Activated CD8-positive, alpha-beta T cell treated with anti-CD3 and anti-CD28 coated beads for 36 hours (primary cell): ENCODE measurements around the gene FAM9C. TPM values are rescaled to one million over a fixed set of nuclear protein-coding genes. Genes with fewer than 3 reads are reported as not detected.

Experiments
- ATAC-seq: fragments of 200-7000 bp; cut with Tn5 transposase; one replicate; pipeline ENCODE4 v1.10.0; 2021; ENCODE audit warnings: mild to moderate bottlenecking, moderate library complexity
- CTCF ChIA-PET: fragments of 350-600 bp; sonication (Branson Sonifier 250); formaldehyde crosslinking; loops from one replicate; lab custom pipeline; 2021; ENCODE audit warnings: antibody characterized with exemption; lab: Charles Lee
- POLR2A ChIA-PET: fragments of 350-600 bp; sonication (Branson Sonifier 250); formaldehyde crosslinking; loops from one replicate; lab custom pipeline; 2021; ENCODE audit warnings: antibody characterized with exemption; lab: Charles Lee
- DNase-seq: peaks from one replicate; pipeline ENCODE4 v3.0.0-alpha.2; 2020
- H3K27ac Mint-ChIP-seq: one replicate; pipeline ENCODE4 v1.8.0; 2021; ENCODE audit warnings: mild to moderate bottlenecking, mixed read lengths
- H3K27me3 Mint-ChIP-seq: one replicate; pipeline ENCODE4 v1.8.0; 2021; ENCODE audit warnings: mixed read lengths
- H3K36me3 Mint-ChIP-seq: one replicate; pipeline ENCODE4 v1.8.0; 2021; ENCODE audit warnings: low read depth, mixed read lengths
- H3K4me1 Mint-ChIP-seq: one replicate; pipeline ENCODE4 v1.8.0; 2021; ENCODE audit warnings: low read depth, mixed read lengths
- H3K4me3 Mint-ChIP-seq: one replicate; pipeline ENCODE4 v1.8.0; 2021; ENCODE audit warnings: mild to moderate bottlenecking, moderate library complexity, mixed read lengths
- H3K9me3 Mint-ChIP-seq: one replicate; pipeline ENCODE4 v1.8.0; 2021; ENCODE audit warnings: mixed read lengths
- intact Hi-C: fragments of 100-400 bp; cut with micrococcal nuclease; formaldehyde crosslinking; loops from one replicate; pipeline ENCODE4 v1.10.0; 2022
- total RNA-seq, 2 experiments: library from RNA; stranded (reverse); gene quantifications; one replicate each; pipeline ENCODE4 v1.2.3, GENCODE V29; 2021
- TF ChIP-seq, protein P1 (sequence below): fragments of 200-600 bp; IDR thresholded peaks from one replicate; pipeline ENCODE4 v1.8.0; 2022; ENCODE audit warnings: antibody characterized with exemption, mild to moderate bottlenecking

The FAM9C gene
- total RNA-seq, 2 experiments from 2014 or later: not detected

DNA sequence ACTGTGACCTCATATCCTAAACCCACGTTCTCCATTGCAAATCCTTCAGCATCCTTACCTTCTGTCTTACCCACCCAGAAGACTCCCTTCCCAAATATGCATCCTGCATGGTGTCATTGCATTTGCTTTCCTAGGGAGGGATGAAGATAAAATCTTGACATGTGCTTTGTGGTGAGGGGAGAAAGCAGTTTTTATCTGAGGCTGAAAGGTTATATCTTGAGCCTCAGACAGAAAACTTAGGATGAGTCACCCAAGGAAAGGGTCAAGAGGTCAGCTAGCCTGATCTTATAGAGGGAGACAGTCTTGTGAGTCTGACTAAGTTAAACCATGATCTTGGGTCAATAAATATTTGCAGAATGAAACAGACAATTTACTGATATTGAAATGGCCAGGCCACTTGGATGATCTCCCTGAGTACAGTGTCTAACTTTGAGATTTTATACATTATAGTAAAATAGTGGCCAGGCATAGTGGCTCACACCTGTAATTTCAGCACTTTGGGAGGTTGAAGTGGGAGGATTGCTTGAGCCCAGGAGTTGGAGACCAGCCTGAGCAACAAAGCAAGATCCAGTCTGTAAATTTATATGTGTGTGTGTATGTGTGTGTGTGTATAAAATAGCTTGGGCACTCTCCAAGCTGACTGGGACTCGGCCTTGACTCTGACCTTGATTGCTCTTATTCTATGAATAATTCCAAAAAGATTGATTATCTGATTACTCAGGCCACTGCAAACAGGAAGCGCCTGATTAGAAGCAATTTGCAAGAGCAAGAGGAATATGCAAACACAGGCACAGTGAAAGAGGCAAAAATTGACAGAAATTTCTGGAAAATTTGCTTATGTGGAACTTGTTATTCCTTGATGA, 15.4 kb upstream of the FAM9C start:
- DNase-seq (no peak), ATAC-seq (peak; percentile 49)
- no peak overlapping the region for H3K4me3 Mint-ChIP-seq
- CTCF ChIA-PET: interaction anchor here (1.3 to 1.4 kb wide), 2 partner anchors 14 to 73 kb away, joined by 3 read pairs; no protein-coding TSS in a partner anchor
- H3K9me3 Mint-ChIP-seq: peaks cover 22% of the 10 kb centered on the region
- peaks cover 52% of the 10 kb centered on the region for H3K4me1 Mint-ChIP-seq
- intact Hi-C loops: no loop called here
- no peaks in the 10 kb centered on the region for H3K27me3 Mint-ChIP-seq
- TF ChIP-seq, protein P1, sequence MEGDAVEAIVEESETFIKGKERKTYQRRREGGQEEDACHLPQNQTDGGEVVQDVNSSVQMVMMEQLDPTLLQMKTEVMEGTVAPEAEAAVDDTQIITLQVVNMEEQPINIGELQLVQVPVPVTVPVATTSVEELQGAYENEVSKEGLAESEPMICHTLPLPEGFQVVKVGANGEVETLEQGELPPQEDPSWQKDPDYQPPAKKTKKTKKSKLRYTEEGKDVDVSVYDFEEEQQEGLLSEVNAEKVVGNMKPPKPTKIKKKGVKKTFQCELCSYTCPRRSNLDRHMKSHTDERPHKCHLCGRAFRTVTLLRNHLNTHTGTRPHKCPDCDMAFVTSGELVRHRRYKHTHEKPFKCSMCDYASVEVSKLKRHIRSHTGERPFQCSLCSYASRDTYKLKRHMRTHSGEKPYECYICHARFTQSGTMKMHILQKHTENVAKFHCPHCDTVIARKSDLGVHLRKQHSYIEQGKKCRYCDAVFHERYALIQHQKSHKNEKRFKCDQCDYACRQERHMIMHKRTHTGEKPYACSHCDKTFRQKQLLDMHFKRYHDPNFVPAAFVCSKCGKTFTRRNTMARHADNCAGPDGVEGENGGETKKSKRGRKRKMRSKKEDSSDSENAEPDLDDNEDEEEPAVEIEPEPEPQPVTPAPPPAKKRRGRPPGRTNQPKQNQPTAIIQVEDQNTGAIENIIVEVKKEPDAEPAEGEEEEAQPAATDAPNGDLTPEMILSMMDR: no peak
- H3K27ac Mint-ChIP-seq: no peak overlapping the region
- peaks cover 20% of the 10 kb centered on the region for H3K36me3 Mint-ChIP-seq
- POLR2A ChIA-PET: no interaction called here

DNA sequence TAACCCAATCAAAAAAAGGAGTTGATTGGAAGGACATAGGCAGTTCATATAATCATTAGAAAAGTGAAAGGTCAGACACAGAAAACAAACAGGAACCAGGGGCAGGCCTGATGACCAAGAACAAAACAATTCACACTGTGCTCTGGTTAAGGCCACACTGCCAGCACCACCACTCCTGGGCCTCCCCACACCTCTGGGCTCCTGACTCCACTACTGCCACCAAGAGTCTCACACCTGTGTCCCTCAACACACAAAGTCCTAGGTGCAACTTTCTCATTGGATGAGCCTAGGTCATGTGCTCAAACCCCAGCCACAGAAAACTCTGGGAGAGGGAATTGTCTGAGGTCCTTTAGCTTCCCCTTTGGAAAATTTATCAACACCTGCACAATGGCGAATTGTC, 11.1 kb upstream of the FAM9C start:
- no peak overlapping the region for H3K4me3 Mint-ChIP-seq
- peak; percentile 51 for ATAC-seq
- peaks cover 11% of the 10 kb centered on the region for H3K36me3 Mint-ChIP-seq
- DNase-seq: peak; percentile 27
- H3K27me3 Mint-ChIP-seq: no peaks in the 10 kb centered on the region
- peaks cover 11% of the 10 kb centered on the region for H3K9me3 Mint-ChIP-seq
- POLR2A ChIA-PET: no interaction called here
- peak overlapping the region; percentile 45 for H3K27ac Mint-ChIP-seq
- CTCF ChIA-PET: no interaction called here
- peaks cover 69% of the 10 kb centered on the region for H3K4me1 Mint-ChIP-seq
- intact Hi-C loops: no loop called here
- TF ChIP-seq, protein P1: no peak

DNA sequence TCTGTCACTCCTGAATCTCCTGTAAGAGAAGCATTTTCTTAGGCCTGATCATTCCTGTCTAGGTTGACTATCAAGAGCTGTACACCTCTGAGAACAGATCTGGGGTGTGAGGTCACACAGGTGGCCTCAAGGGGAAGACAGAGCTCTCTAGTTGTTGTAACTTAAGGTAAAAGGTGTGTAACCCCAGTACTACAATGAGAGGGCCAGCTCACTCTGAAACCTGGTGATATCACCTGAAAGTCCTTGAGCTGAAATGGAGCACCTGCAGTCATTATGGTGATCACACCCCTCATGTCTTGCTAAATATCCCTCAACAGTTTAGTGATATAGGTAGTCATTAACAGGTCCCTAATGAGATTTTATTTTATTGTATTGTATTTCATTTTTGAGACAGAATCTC, 8.8 kb upstream of the FAM9C start:
- ChIA-PET CTCF (no interaction called here), POLR2A (interaction anchor here (0.8 to 1.4 kb wide), 2 partner anchors 55 to 98 kb away, joined by 3 to 4 read pairs; no protein-coding TSS in a partner anchor)
- intact Hi-C loops: loop anchor here (5.0 kb wide), 1 partner anchor 34 kb away; no protein-coding TSS in a partner anchor
- Mint-ChIP-seq H3K27ac (peak overlapping the region; percentile 88), H3K36me3 (peaks cover 15% of the 10 kb centered on the region), H3K4me1 (peaks cover 66% of the 10 kb centered on the region), H3K27me3 (no peaks in the 10 kb centered on the region), H3K4me3 (no peak overlapping the region), H3K9me3 (peaks cover 14% of the 10 kb centered on the region)
- TF ChIP-seq, protein P1: no peak
- no peak for ATAC-seq
- DNase-seq: no peak

DNA sequence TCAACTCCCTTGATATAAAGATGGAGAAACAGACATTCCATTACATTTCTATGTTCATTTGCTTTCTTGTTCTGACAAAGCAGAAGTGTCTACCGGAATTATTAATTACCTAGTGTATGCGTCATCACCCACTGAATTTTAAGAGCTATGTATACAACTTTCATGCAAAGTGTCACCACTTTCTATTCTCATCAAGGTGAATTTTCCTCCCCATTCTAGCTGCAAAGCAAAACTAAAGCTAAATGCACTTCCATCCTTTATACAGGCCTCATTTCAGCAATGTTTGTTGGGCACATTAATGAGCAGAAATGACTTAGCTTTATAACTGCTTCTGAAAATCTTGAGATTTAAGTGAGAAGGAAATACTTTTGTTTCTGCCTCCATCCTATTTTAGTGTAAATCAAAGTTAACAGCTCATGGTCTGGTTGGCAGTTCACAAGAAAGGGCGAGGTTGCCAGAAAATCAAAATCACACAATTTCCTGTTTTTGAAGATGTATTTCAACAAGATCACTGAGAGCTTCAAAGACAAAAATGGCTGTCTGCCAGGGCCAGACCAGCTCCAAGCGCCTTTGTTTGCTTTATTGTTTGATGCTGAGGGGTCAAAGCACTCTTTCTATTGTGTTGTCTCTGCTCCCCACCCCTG, 7.2 kb upstream of the FAM9C start:
- no peak for DNase-seq
- peaks cover 6% of the 10 kb centered on the region for H3K9me3 Mint-ChIP-seq
- no peaks in the 10 kb centered on the region for H3K27me3 Mint-ChIP-seq
- ChIA-PET POLR2A (interaction anchor here (0.7 to 2.7 kb wide), 10 partner anchors 10 to 96 kb away, joined by 3 to 18 read pairs (median 4); partner anchors contain the start of gene TMSB4X), CTCF (interaction anchor here (0.7 to 1.3 kb wide), 5 partner anchors 25 to 105 kb away, joined by 3 to 5 read pairs (median 3); no protein-coding TSS in a partner anchor)
- no peak overlapping the region for H3K4me3 Mint-ChIP-seq
- H3K27ac Mint-ChIP-seq: peak overlapping the region; percentile 88
- H3K36me3 Mint-ChIP-seq: peaks cover 15% of the 10 kb centered on the region
- intact Hi-C loops: loop anchor here (5.0 kb wide), 1 partner anchor 36 kb away; no protein-coding TSS in a partner anchor
- ATAC-seq: peak; percentile 69
- TF ChIP-seq, protein P1: no peak
- peaks cover 73% of the 10 kb centered on the region for H3K4me1 Mint-ChIP-seq
